Measurements from ENCODE around the gene AMDHD2.

DNA sequence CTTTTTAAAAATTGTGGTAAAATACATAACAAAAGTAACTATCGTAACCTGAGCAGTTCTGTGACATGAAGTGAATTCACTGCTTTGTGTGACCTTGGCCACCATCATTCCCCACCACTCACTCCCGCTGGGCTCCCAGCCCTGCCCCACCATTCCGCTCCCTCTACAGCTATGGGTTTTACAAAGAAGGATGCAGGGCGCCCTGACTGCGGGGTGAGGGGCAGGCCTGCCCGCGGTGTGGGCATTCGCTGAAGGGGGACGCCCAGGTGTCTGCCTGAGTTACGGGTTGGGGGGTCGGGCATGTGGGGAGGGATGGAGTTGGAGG is 11.2 kb downstream of the AMDHD2 start, which contains the start of gene CEMP1:
- TF ChIP-seq CTCF (conservative IDR thresholded peaks at IDR 0.05; ENCODE audit: low read depth in 2 of 2) = no peak
- no peak for TF ChIP-seq EZH2phosphoT487 (IDR thresholded peaks at IDR 0.05; ENCODE audit: unreplicated experiment)
- TF ChIP-seq POLR2AphosphoS5 (IDR thresholded peaks at IDR 0.05; ENCODE audit: low read depth) = no peak
- no peak for TF ChIP-seq REST (IDR thresholded peaks at IDR 0.05; ENCODE audit: unreplicated experiment)
- TF ChIP-seq CREB1 (CRISPR knock-in tag; IDR thresholded peaks at IDR 0.05; ENCODE audit: low read depth) = no peak
- TF ChIP-seq JUNB (IDR thresholded peaks at IDR 0.05; ENCODE audit: unreplicated experiment) = no peak

Data from GM23338 (cell line).